Osteocyte (in vitro differentiated cells): ENCODE measurements around the gene SMYD3. TPM values are rescaled to one million over a fixed set of nuclear protein-coding genes. Genes with fewer than 3 reads are reported as not detected.

Experiments
- DNase-seq: peaks from one replicate; pipeline ENCODE4 v3.0.0; 2021; ENCODE audit warnings: mixed read lengths; ENCODE audit not compliant: unreplicated experiment; ENCODE audit errors: extremely low spot score
- H3K27ac Mint-ChIP-seq: one replicate; pipeline ENCODE4 v1.8.0; 2021; ENCODE audit warnings: mild to moderate bottlenecking, mixed read lengths; ENCODE audit not compliant: unreplicated experiment
- H3K27me3 Mint-ChIP-seq: one replicate; pipeline ENCODE4 v1.8.0; 2021; ENCODE audit warnings: mixed read lengths; ENCODE audit not compliant: unreplicated experiment
- H3K36me3 Mint-ChIP-seq: one replicate; pipeline ENCODE4 v1.8.0; 2021; ENCODE audit warnings: mixed read lengths; ENCODE audit not compliant: unreplicated experiment
- H3K4me1 Mint-ChIP-seq: one replicate; pipeline ENCODE4 v1.8.0; 2021; ENCODE audit warnings: mixed read lengths; ENCODE audit not compliant: unreplicated experiment
- H3K4me3 Mint-ChIP-seq: one replicate; pipeline ENCODE4 v1.8.0; 2021; ENCODE audit warnings: mild to moderate bottlenecking, moderate library complexity, mixed read lengths; ENCODE audit not compliant: unreplicated experiment
- H3K9me3 Mint-ChIP-seq: one replicate; pipeline ENCODE4 v1.8.0; 2021; ENCODE audit warnings: mixed read lengths; ENCODE audit not compliant: unreplicated experiment
- CTCF ChIP-seq: fragments of 200-600 bp; sonication (generic); IDR thresholded peaks from 2 replicates; pipeline ENCODE4 v1.5.0; 2021; ENCODE audit warnings: antibody characterized with exemption, mild to moderate bottlenecking, moderate library complexity
- total RNA-seq: library from RNA; stranded (reverse); gene quantifications from 2 replicates; pipeline ENCODE4 v1.2.1, GENCODE V29; 2021

Gene SMYD3
- total RNA-seq, 1 donor from 2014 or later: 22.3 TPM

- Mint-ChIP-seq H3K4me1 (peaks cover 10% of the 10 kb centered on the region), H3K27ac (no peak overlapping the region), H3K27me3 (no peaks in the 10 kb centered on the region), H3K36me3 (no peaks in the 10 kb centered on the region), H3K9me3 (no peaks in the 10 kb centered on the region), H3K4me3 (no peak overlapping the region)
- no peak for DNase-seq
- no peak for TF ChIP-seq CTCF
Measured at GRCh38 chr1:246096356-246096755, 410.7 kb downstream of the SMYD3 start.

- Mint-ChIP-seq H3K27me3 (no peaks in the 10 kb centered on the region), H3K27ac (no peak overlapping the region), H3K9me3 (no peaks in the 10 kb centered on the region), H3K4me1 (peaks cover 15% of the 10 kb centered on the region), H3K36me3 (no peaks in the 10 kb centered on the region), H3K4me3 (no peak overlapping the region)
- no peak for DNase-seq
- TF ChIP-seq CTCF: no peak
Measured at GRCh38 chr1:246095443-246095842, 411.6 kb downstream of the SMYD3 start.

- no peak for DNase-seq
- peaks cover 26% of the 10 kb centered on the region for H3K4me1 Mint-ChIP-seq
- no peaks in the 10 kb centered on the region for H3K27me3 Mint-ChIP-seq
- H3K4me3 Mint-ChIP-seq: no peak overlapping the region
- no peak overlapping the region for H3K27ac Mint-ChIP-seq
- no peaks in the 10 kb centered on the region for H3K9me3 Mint-ChIP-seq
- TF ChIP-seq CTCF: no peak
- no peaks in the 10 kb centered on the region for H3K36me3 Mint-ChIP-seq
Measured at GRCh38 chr1:246093230-246093629, 413.8 kb downstream of the SMYD3 start.

GRCh38 chr1:246092136-246092535 is 414.9 kb downstream of the SMYD3 start:
- H3K4me3 Mint-ChIP-seq: no peak overlapping the region
- no peaks in the 10 kb centered on the region for H3K36me3 Mint-ChIP-seq
- H3K27me3 Mint-ChIP-seq: no peaks in the 10 kb centered on the region
- peaks cover 25% of the 10 kb centered on the region for H3K4me1 Mint-ChIP-seq
- no peak overlapping the region for H3K27ac Mint-ChIP-seq
- no peak for TF ChIP-seq CTCF
- no peak for DNase-seq
- H3K9me3 Mint-ChIP-seq: no peaks in the 10 kb centered on the region

GRCh38 chr1:246091477-246091876 is 415.6 kb downstream of the SMYD3 start:
- H3K27ac Mint-ChIP-seq: no peak overlapping the region
- TF ChIP-seq CTCF: no peak
- H3K27me3 Mint-ChIP-seq: no peaks in the 10 kb centered on the region
- H3K9me3 Mint-ChIP-seq: no peaks in the 10 kb centered on the region
- peaks cover 20% of the 10 kb centered on the region for H3K4me1 Mint-ChIP-seq
- no peak overlapping the region for H3K4me3 Mint-ChIP-seq
- H3K36me3 Mint-ChIP-seq: no peaks in the 10 kb centered on the region
- no peak for DNase-seq
